ENCODE measurements around the gene CNTN1.

Gene CNTN1

GRCh38 chr12:40834321-40834720 lies 142.1 kb downstream of the CNTN1 start:
- DNase-seq (ENCODE audit: low read depth, low spot score) = no peak

GRCh38 chr12:40837891-40838429 lies 145.7 kb downstream of the CNTN1 start:
- DNase-seq (ENCODE audit: low read depth, low spot score) = no peak

GRCh38 chr12:40843495-40843894 lies 151.3 kb downstream of the CNTN1 start:
- DNase-seq (ENCODE audit: low read depth, low spot score) = no peak

- DNase-seq (ENCODE audit: low read depth, low spot score) = no peak
Observed at GRCh38 chr12:40853221-40853620, 161.0 kb downstream of the CNTN1 start.

GRCh38 chr12:40854604-40855003 lies 162.4 kb downstream of the CNTN1 start:
- no peak for DNase-seq (ENCODE audit: low read depth, low spot score)

- no peak for DNase-seq (ENCODE audit: low read depth, low spot score)
Observed at GRCh38 chr12:40864891-40865290, 172.7 kb downstream of the CNTN1 start.

GRCh38 chr12:40870981-40871380 lies 178.7 kb downstream of the CNTN1 start:
- no peak for DNase-seq (ENCODE audit: low read depth, low spot score)

- no peak for DNase-seq (ENCODE audit: low read depth, low spot score)
Observed at GRCh38 chr12:40874868-40875267, 182.6 kb downstream of the CNTN1 start.

GRCh38 chr12:40889329-40889728 lies 197.1 kb downstream of the CNTN1 start:
- DNase-seq (ENCODE audit: low read depth, low spot score) = no peak

- no peak for DNase-seq (ENCODE audit: low read depth, low spot score)
Observed at GRCh38 chr12:40892528-40892927, 200.3 kb downstream of the CNTN1 start.

- DNase-seq (ENCODE audit: low read depth, low spot score) = no peak
Observed at GRCh38 chr12:40898505-40898904, 206.3 kb downstream of the CNTN1 start.

GRCh38 chr12:40903040-40903439 lies 210.8 kb downstream of the CNTN1 start:
- DNase-seq (ENCODE audit: low read depth, low spot score) = no peak

- no peak for DNase-seq (ENCODE audit: low read depth, low spot score)
Observed at GRCh38 chr12:40907115-40907527, 214.9 kb downstream of the CNTN1 start.

GRCh38 chr12:40911676-40912075 lies 219.4 kb downstream of the CNTN1 start:
- no peak for DNase-seq (ENCODE audit: low read depth, low spot score)

GRCh38 chr12:40915172-40915571 lies 222.9 kb downstream of the CNTN1 start:
- DNase-seq (ENCODE audit: low read depth, low spot score) = no peak

- DNase-seq (ENCODE audit: low read depth, low spot score) = no peak
Observed at GRCh38 chr12:40917561-40917960, 225.3 kb downstream of the CNTN1 start.

- no peak for DNase-seq (ENCODE audit: low read depth, low spot score)
Observed at GRCh38 chr12:40921563-40922163, 229.4 kb downstream of the CNTN1 start.

- DNase-seq (ENCODE audit: low read depth, low spot score) = no peak
Observed at GRCh38 chr12:40937891-40938290, 245.7 kb downstream of the CNTN1 start.

GRCh38 chr12:40942326-40942725 lies 250.1 kb downstream of the CNTN1 start:
- no peak for DNase-seq (ENCODE audit: low read depth, low spot score)

GRCh38 chr12:40945772-40946171 lies 253.5 kb downstream of the CNTN1 start:
- no peak for DNase-seq (ENCODE audit: low read depth, low spot score)

GRCh38 chr12:40946612-40947194 lies 254.5 kb downstream of the CNTN1 start:
- no peak for DNase-seq (ENCODE audit: low read depth, low spot score)

GRCh38 chr12:40947797-40948196 lies 255.6 kb downstream of the CNTN1 start:
- no peak for DNase-seq (ENCODE audit: low read depth, low spot score)

- no peak for DNase-seq (ENCODE audit: low read depth, low spot score)
Observed at GRCh38 chr12:40953076-40953475, 260.8 kb downstream of the CNTN1 start.

GRCh38 chr12:40957417-40957816 lies 265.2 kb downstream of the CNTN1 start:
- DNase-seq (ENCODE audit: low read depth, low spot score) = no peak

Data from iPS DF 19.7 (cell line).